Measurements from ENCODE around the gene SYT17. TPM values are rescaled to one million over a fixed set of nuclear protein-coding genes. Genes with fewer than 3 reads are reported as not detected.
"Not testable (repeated sequence)": the region's sequence is repeated elsewhere in the genome, so short reads cannot be mapped to it uniquely, and the experiment has no call there.

SYT17 gene
- polyA plus RNA-seq, 1 donor = 12.2 TPM

- DNase-seq = no peak
These were observed 5.8 kb downstream of the SYT17 start for GRCh38 chr16:19173649-19174383.

- DNase-seq = no peak
These were observed 6.4 kb downstream of the SYT17 start for GRCh38 chr16:19174478-19174877.

- no peak for DNase-seq
These were observed 7.6 kb downstream of the SYT17 start for GRCh38 chr16:19175492-19176262.

- DNase-seq = no peak
These were observed 9.2 kb downstream of the SYT17 start for GRCh38 chr16:19177111-19177739.

- peak; percentile 49 for DNase-seq
These were observed 11.8 kb downstream of the SYT17 start for GRCh38 chr16:19179546-19180490.

GRCh38 chr16:19180741-19181140, 12.7 kb downstream of the SYT17 start:
- no peak for DNase-seq

- no peak for DNase-seq
These were observed 14.4 kb downstream of the SYT17 start for GRCh38 chr16:19182481-19182880.

- no peak for DNase-seq
These were observed 15.1 kb downstream of the SYT17 start for GRCh38 chr16:19183187-19183586.

GRCh38 chr16:19184823-19185509, 16.9 kb downstream of the SYT17 start:
- DNase-seq = no peak

GRCh38 chr16:19185510-19185851, 17.4 kb downstream of the SYT17 start:
- no peak for DNase-seq

- no peak for DNase-seq
These were observed 18.4 kb downstream of the SYT17 start for GRCh38 chr16:19186408-19186807.

- not testable (repeated sequence) for DNase-seq
These were observed 19.9 kb downstream of the SYT17 start for GRCh38 chr16:19187961-19188360.

GRCh38 chr16:19188406-19188805, 20.4 kb downstream of the SYT17 start:
- DNase-seq = no peak

- no peak for DNase-seq
These were observed 24.8 kb downstream of the SYT17 start for GRCh38 chr16:19192865-19193264.

- no peak for DNase-seq
These were observed 28.8 kb downstream of the SYT17 start for GRCh38 chr16:19196871-19197270.

GRCh38 chr16:19203374-19203966, 35.4 kb downstream of the SYT17 start:
- no peak for DNase-seq

GRCh38 chr16:19210280-19210924, 42.4 kb downstream of the SYT17 start:
- no peak for DNase-seq

GRCh38 chr16:19210968-19211367, 42.9 kb downstream of the SYT17 start:
- DNase-seq = no peak

GRCh38 chr16:19212059-19212458, 44.0 kb downstream of the SYT17 start:
- DNase-seq = no peak

- no peak for DNase-seq
These were observed 45.8 kb downstream of the SYT17 start for GRCh38 chr16:19213885-19214284.
